CD14-positive monocyte (primary cell): Measurements from ENCODE around the gene SSTR5. TPM values are rescaled to one million over a fixed set of nuclear protein-coding genes. Genes with fewer than 3 reads are reported as not detected.

Experiments
- DNase-seq, 3 donors: peaks; one replicate each; pipeline ENCODE4 v3.0.0-alpha.2; 2011 to 2022
- H2AFZ ChIP-seq: 2 replicates; pipeline ENCODE4 v1.6.0; 2012; ENCODE audit warnings: mild to moderate bottlenecking, low read depth, low read length, inconsistent platforms; ENCODE audit not compliant: insufficient read depth, poor library complexity, severe bottlenecking
- H3K27ac ChIP-seq, 2 donors: 1 replicate in 1 of 2; 2 replicates in 1 of 2; pipeline ENCODE4 v1.5.1; 2012 to 2013; ENCODE audit warnings: low read length in 2 of 2, control low read depth in 1 of 2, inconsistent platforms in 1 of 2, low read depth in 1 of 2, mild to moderate bottlenecking in 1 of 2
- H3K27me3 ChIP-seq, 2 donors: one replicate each; pipeline versions ENCODE4 v1.6.0 to v1.6.1; 2011 to 2013; ENCODE audit warnings: low read length in 2 of 2; ENCODE audit not compliant: control insufficient read depth in 2 of 2, insufficient read depth in 2 of 2
- H3K36me3 ChIP-seq, 2 donors: replicated peaks in 1 of 2; 1 replicate in 1 of 2; 2 replicates in 1 of 2; pipeline versions ENCODE4 v1.5.1 to v1.6.1; 2012 to 2013; ENCODE audit warnings: low read length in 2 of 2, control low read depth in 1 of 2, inconsistent platforms in 1 of 2, mild to moderate bottlenecking in 1 of 2; ENCODE audit not compliant: insufficient read depth in 2 of 2, control insufficient read depth in 1 of 2
- H3K4me1 ChIP-seq, 2 donors: 1 replicate in 1 of 2; 2 replicates in 1 of 2; pipeline versions ENCODE4 v1.5.1 to v1.6.1; 2012 to 2013; ENCODE audit warnings: low read length in 2 of 2, control low read depth in 1 of 2, inconsistent platforms in 1 of 2, mild to moderate bottlenecking in 1 of 2, moderate library complexity in 1 of 2; ENCODE audit not compliant: insufficient read depth in 2 of 2, control insufficient read depth in 1 of 2
- H3K4me2 ChIP-seq: replicated peaks from 2 replicates; pipeline ENCODE3; 2012; ENCODE audit warnings: low read length, moderate library complexity, mild to moderate bottlenecking; ENCODE audit not compliant: poor library complexity, severe bottlenecking; ENCODE audit errors: extremely low read depth
- H3K4me3 ChIP-seq, 3 experiments: fragments of 200-600 bp in 1 of 3; sonication (generic) in 1 of 3; replicated peaks in 1 of 3; 1 replicate in 2 of 3; 2 replicates in 1 of 3; pipeline ENCODE4 v1.5.1; 2011 to 2013; ENCODE audit warnings: low read length in 3 of 3, mild to moderate bottlenecking in 3 of 3, control low read depth in 2 of 3, low read depth in 2 of 3, inconsistent platforms in 1 of 3, moderate library complexity in 1 of 3
- H3K79me2 ChIP-seq: 2 replicates; pipeline ENCODE4 v1.6.0; 2012; ENCODE audit warnings: mild to moderate bottlenecking, control low read depth, inconsistent platforms, low read length, moderate library complexity; ENCODE audit not compliant: insufficient read depth
- H3K9ac ChIP-seq: 2 replicates; pipeline ENCODE4 v1.6.0; 2017; ENCODE audit warnings: low read length, mild to moderate bottlenecking; ENCODE audit not compliant: insufficient read depth, poor library complexity, severe bottlenecking
- H3K9me3 ChIP-seq, 2 donors: replicated peaks in 1 of 2; 1 replicate in 1 of 2; 2 replicates in 1 of 2; pipeline versions ENCODE4 v1.5.1 to v1.6.1; 2012 to 2013; ENCODE audit warnings: low read length in 2 of 2, control low read depth in 1 of 2; ENCODE audit not compliant: control insufficient read depth in 1 of 2, insufficient read depth in 1 of 2
- H4K20me1 ChIP-seq: 2 replicates; pipeline ENCODE4 v1.6.0; 2012; ENCODE audit warnings: mild to moderate bottlenecking, low read length, control low read depth, moderate library complexity; ENCODE audit not compliant: insufficient read depth
- H3K27ac Mint-ChIP-seq, 7 donors: one replicate each; pipeline ENCODE4 v1.8.0; 2020; ENCODE audit warnings: mild to moderate bottlenecking in 7 of 7, mixed read lengths in 7 of 7, moderate library complexity in 6 of 7, inconsistent platforms in 2 of 7
- H3K27me3 Mint-ChIP-seq, 3 donors: one replicate each; pipeline ENCODE4 v1.8.0; 2021 to 2022; ENCODE audit warnings: low read depth in 3 of 3, mild to moderate bottlenecking in 3 of 3, mixed read lengths in 3 of 3, moderate library complexity in 3 of 3, inconsistent platforms in 1 of 3
- H3K36me3 Mint-ChIP-seq, 2 donors: one replicate each; pipeline ENCODE4 v1.8.0; 2020; ENCODE audit warnings: mixed read lengths in 2 of 2, inconsistent platforms in 1 of 2, mild to moderate bottlenecking in 1 of 2
- H3K4me1 Mint-ChIP-seq: one replicate; pipeline ENCODE4 v1.8.0; 2020; ENCODE audit warnings: mild to moderate bottlenecking, mixed read lengths
- H3K4me3 Mint-ChIP-seq, 2 donors: one replicate each; pipeline ENCODE4 v1.8.0; 2020; ENCODE audit warnings: mild to moderate bottlenecking in 2 of 2, mixed read lengths in 2 of 2, moderate library complexity in 1 of 2
- H3K9me3 Mint-ChIP-seq, 7 donors: one replicate each; pipeline ENCODE4 v1.8.0; 2020 to 2022; ENCODE audit warnings: mixed read lengths in 7 of 7, mild to moderate bottlenecking in 6 of 7, moderate library complexity in 6 of 7, inconsistent platforms in 2 of 7
- WGBS: methylation state at CpG from one replicate; pipeline ENCODE4 v1.1.5; 2013; ENCODE audit warnings: missing lambda C conversion rate; ENCODE audit not compliant: insufficient coverage; 5-methylcytosine and 5-hydroxymethylcytosine counted together
- intact Hi-C, 2 donors: fragments of 100-400 bp; cut with micrococcal nuclease; formaldehyde crosslinking; loops; one replicate each; pipeline versions ENCODE4 v1.15.0 to v1.15.1; 2023
- polyA plus RNA-seq, 3 donors: library from polyadenylated mRNA; depleted of rRNA in 1 of 3; unstranded in 2 of 3; stranded (reverse) in 1 of 3; fragments of 300-500 nt in 2 of 3; fragments of >200 nt in 1 of 3; fragmentation: Illumina TruSeq in 2 of 3; gene quantifications; 1 replicate in 2 of 3; 2 replicates in 1 of 3; pipeline ENCODE4 v1.2.3, GENCODE V29; 2012 to 2021
- TF ChIP-seq, protein P1 (sequence below): fragments of 200-600 bp; IDR thresholded peaks from one replicate; pipeline ENCODE4 v1.8.0; 2022; ENCODE audit warnings: antibody characterized with exemption, mild to moderate bottlenecking

The SSTR5 gene
- polyA plus RNA-seq, 3 donors, result not detected

DNA sequence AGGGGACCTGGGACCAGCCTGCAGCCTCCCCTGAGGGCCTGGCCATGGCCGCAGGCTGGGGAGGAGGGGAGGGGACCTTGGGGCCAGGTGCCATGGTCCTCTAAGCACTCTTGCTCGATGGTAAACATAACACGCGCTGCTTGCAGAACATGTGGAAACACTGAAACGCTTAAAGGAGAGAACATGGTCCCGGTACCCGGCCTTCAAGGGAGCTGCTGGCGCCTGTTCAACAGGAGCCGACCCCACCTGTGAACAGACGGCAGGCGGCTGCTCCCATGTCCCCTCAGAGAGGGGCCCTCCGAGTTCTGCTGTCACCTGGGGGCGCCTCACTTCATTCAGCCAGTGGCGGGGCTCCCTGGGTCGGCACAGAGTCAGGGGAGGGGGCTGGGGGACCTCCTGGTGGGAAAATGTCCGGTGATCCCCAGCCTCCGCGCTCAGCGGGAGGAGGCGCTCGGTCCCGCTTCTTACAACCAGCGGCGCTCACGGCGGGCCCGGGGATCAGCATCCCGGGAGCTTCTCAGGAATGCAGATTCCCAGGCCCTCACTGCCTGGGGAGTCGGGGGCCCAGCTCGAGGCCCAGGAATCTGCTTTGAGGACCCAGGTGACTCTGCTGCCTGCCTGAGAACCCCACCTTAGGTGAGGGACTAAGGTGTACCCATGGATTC lies 854 bp upstream of the SSTR5 start:
- Histone ChIP-seq H3K4me3 (no peak overlapping the region), H3K27me3 (peaks cover 0 to 35% of the 10 kb centered on the region in 2 donors), H3K4me2 (no peak overlapping the region), H3K9ac (no peak overlapping the region), H3K9me3 (no peaks in the 10 kb centered on the region), H2AFZ (no peak overlapping the region), H3K79me2 (no peaks in the 10 kb centered on the region), H3K36me3 (no peaks in the 10 kb centered on the region), H3K4me1 (no peaks in the 10 kb centered on the region), H4K20me1 (no peaks in the 10 kb centered on the region), H3K27ac (no peak overlapping the region)
- Mint-ChIP-seq H3K9me3 (peaks cover 0 to 3% (median 0%) of the 10 kb centered on the region in 7 donors), H3K27ac (no peak overlapping the region), H3K4me3 (peak overlapping the region in 1 of 2 donors; percentile 67), H3K4me1 (no peaks in the 10 kb centered on the region), H3K27me3 (peaks cover 24 to 67% (median 33%) of the 10 kb centered on the region in 3 donors), H3K36me3 (no peaks in the 10 kb centered on the region)
- TF ChIP-seq, protein P1, sequence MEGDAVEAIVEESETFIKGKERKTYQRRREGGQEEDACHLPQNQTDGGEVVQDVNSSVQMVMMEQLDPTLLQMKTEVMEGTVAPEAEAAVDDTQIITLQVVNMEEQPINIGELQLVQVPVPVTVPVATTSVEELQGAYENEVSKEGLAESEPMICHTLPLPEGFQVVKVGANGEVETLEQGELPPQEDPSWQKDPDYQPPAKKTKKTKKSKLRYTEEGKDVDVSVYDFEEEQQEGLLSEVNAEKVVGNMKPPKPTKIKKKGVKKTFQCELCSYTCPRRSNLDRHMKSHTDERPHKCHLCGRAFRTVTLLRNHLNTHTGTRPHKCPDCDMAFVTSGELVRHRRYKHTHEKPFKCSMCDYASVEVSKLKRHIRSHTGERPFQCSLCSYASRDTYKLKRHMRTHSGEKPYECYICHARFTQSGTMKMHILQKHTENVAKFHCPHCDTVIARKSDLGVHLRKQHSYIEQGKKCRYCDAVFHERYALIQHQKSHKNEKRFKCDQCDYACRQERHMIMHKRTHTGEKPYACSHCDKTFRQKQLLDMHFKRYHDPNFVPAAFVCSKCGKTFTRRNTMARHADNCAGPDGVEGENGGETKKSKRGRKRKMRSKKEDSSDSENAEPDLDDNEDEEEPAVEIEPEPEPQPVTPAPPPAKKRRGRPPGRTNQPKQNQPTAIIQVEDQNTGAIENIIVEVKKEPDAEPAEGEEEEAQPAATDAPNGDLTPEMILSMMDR, result no peak
- WGBS, result 19% methylated on average over 30 of the region's 30 CpGs
- DNase-seq, result no peak
- intact Hi-C loops, result no loop called here

DNA sequence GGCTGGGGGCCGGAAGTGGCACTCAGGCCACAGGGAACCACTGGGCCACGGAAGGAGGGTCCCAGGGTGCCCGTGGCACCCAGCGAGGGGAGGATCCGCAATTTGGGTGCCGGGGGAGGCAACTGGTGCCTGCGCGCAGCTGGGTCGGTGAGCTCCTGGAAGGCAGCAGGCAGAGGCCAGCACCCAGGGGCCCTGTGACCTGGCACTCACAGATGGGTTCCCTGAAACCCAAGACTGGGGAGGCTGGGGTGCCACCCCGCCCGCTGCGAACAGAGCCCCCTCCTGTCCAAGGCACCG lies 663 bp downstream of the SSTR5 start:
- Mint-ChIP-seq H3K36me3 (no peaks in the 10 kb centered on the region), H3K4me3 (no peak overlapping the region), H3K9me3 (peaks cover 0 to 3% (median 0%) of the 10 kb centered on the region in 7 donors), H3K27ac (no peak overlapping the region), H3K4me1 (no peaks in the 10 kb centered on the region), H3K27me3 (peaks cover 18 to 66% (median 23%) of the 10 kb centered on the region in 3 donors)
- 72% methylated on average over 12 of the region's 13 CpGs for WGBS
- H2AFZ ChIP-seq, result no peak overlapping the region
- no peaks in the 10 kb centered on the region for H3K79me2 ChIP-seq
- H3K27ac ChIP-seq, result no peak overlapping the region
- no peak overlapping the region for H3K4me3 ChIP-seq
- H3K36me3 ChIP-seq, result no peaks in the 10 kb centered on the region
- no peaks in the 10 kb centered on the region for H3K9me3 ChIP-seq
- peaks cover 0 to 35% of the 10 kb centered on the region in 2 donors for H3K27me3 ChIP-seq
- no peaks in the 10 kb centered on the region for H3K4me1 ChIP-seq
- no peak overlapping the region for H3K9ac ChIP-seq
- no peak overlapping the region for H3K4me2 ChIP-seq
- H4K20me1 ChIP-seq, result no peaks in the 10 kb centered on the region
- intact Hi-C loops, result no loop called here
- TF ChIP-seq, protein P1, result no peak
- DNase-seq, result no peak
